Glomerular endothelial cell (primary cell): Measurements from ENCODE around the gene NR3C2. TPM values are rescaled to one million over a fixed set of nuclear protein-coding genes. Genes with fewer than 3 reads are reported as not detected.

Experiments
- DNase-seq: peaks from one replicate; pipeline ENCODE4 v3.0.0-alpha.2; 2011; ENCODE audit warnings: low read depth, low spot score; ENCODE audit errors: extremely low read depth
- total RNA-seq: library from RNA; depleted of rRNA; stranded (reverse); fragments of >200 nt; gene quantifications from 2 replicates; pipeline ENCODE4 v1.2.3, GENCODE V29; 2015

NR3C2 gene
- total RNA-seq, 1 donor from 2014 or later, result 5.2 TPM

DNA sequence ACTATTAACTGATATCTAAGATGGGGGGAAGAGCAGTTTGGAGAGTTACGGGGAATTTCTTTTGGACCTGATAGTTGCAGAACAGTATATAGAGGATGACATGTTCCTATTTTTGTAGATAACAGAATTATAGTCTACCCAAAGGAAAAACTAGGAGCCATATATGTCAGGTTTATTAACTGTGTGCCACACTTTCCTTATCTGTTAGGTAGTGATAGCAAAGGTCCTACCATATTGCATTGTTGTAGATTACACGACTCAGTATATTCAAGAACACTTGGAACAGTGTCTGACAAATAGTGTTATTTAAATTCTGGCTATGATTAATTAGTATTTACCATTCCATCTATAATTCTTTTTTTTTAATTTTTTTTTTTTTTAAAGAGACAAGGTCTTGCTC, 175.3 kb downstream of the NR3C2 start:
- DNase-seq, result no peak

DNA sequence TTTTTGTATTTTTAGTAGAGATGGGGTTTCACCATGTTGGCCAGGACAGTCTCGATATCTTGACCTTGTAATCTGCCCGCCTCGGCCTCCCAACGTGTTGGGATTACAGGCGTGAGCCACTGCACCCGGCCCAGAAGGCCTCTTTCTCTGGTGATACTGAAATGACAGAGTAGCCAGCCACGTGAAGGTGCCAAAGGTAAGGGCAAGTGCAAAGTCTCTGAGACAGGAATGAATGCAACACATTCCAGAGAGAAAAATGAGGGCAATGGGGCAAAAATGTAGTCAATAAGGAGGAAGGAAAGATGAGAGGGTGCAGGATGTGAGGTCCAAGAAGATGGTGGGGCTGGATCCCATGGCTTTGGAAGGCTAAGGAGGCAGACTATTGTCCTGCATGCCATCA, 176.0 kb downstream of the NR3C2 start:
- no peak for DNase-seq

- DNase-seq, result no peak
These were observed 176.6 kb downstream of the NR3C2 start for GRCh38 chr4:148265627-148266026.

GRCh38 chr4:148263802-148264201, 178.4 kb downstream of the NR3C2 start:
- DNase-seq, result no peak

GRCh38 chr4:148263127-148263526, 179.1 kb downstream of the NR3C2 start:
- DNase-seq, result no peak

DNA sequence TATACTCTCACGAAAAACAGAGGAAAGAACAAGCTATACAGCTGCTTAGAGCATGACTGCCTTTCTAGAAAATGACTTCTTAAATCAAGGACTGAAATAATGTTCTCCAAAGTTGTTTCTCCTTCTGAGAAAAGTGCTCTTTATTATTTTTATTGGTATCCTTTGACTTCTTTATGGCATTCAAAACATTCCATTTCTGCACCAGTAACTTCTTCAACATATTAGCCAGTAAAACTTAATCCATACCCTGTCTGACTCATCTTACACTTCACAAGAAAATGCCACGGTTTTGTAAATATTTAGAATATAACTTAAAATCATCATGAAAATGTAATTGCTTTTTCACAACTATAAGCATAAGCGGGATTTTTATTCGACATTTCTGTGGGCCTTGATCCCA, 180.4 kb downstream of the NR3C2 start:
- DNase-seq, result no peak

DNA sequence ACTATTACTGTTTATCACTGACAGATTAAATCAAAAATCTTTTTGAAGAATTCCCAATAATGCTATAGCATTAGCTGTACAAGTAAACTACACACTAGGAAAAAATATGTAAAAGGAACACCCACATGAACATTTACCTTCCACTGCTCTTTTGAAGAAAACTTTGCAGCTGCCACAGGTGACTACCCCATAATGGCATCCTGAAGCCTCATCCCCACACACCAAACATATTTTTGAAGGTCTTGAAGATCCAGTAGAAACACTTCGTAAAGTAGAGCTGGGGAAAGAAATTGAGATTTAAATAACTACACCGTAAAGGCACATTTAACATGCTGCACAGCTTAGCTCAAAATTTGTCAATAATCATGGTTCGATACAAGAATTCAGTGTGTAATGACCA, 182.4 kb downstream of the NR3C2 start:
- DNase-seq, result no peak

GRCh38 chr4:148258535-148258934, 183.7 kb downstream of the NR3C2 start:
- no peak for DNase-seq

DNA sequence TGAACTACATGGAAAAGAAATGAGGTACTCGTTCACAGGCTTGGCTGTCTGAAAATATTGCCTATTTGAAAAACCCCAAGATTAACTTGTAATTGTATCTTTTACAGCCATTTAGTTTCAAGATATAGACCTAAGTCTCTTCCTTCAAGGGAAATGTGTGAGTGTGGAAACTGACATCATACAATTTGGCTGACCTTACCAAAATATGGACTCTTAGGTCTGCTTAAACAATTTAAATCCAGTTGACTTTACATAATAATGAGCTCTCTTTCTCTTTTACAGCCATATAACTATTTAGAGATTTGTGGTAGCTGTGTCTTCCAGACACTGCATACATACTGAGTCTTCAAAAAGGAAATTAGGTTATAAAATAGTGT, 186.9 kb downstream of the NR3C2 start:
- no peak for DNase-seq

DNA sequence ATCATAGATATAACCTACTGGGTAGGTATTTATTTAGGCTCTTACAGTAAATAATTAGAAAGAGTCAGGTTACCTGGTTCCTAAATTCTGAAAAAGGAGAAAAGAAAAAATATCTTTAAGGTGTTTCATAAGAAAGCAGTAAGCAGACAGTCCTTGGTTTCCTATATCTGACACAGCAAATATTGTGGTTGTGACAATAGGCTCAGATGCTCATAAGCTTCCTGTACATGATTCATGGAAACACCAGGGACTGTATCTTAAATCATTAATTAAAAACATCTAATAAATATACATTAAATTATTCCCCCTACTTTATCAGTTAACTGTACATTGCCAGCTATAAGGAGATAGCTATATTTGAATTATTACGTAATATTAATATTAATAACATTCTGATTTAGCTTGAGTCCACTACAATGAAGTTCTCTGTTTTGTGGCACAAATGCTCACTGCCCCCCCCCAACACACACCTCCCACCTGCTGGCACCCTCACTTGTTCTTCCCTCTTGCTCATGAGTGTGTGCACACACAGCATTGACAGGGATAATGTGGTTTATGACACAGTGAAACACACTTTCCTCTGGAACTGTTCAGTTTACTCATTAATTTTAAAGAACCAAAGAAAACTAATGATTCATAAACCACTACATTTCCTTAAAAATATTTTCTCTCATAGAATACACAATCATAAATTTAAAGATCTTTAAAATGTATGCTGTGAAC, 187.4 kb downstream of the NR3C2 start:
- no peak for DNase-seq

DNA sequence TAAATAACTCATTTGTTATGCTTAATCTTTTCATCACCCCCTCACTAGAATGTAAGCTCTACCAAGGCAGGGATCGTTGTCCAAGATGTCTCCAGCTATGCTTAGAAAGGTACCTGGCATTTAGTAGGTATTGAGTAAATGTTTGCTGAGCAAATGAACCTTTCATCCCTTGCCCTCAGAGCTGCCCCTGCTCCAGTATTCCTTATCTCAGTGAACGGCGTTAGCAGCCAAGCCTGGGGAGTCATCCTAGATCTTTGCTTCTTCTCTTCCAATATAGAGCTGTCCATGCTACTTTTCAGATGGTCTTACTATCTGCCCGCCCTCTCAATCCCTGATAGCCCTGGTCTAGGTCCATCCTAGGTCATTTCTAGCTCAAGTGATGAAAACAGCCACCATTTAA, 188.4 kb downstream of the NR3C2 start:
- DNase-seq, result no peak

GRCh38 chr4:148248824-148249223, 193.4 kb downstream of the NR3C2 start:
- DNase-seq, result no peak

GRCh38 chr4:148245015-148245414, 197.2 kb downstream of the NR3C2 start:
- no peak for DNase-seq

GRCh38 chr4:148243837-148244236, 198.4 kb downstream of the NR3C2 start:
- no peak for DNase-seq

DNA sequence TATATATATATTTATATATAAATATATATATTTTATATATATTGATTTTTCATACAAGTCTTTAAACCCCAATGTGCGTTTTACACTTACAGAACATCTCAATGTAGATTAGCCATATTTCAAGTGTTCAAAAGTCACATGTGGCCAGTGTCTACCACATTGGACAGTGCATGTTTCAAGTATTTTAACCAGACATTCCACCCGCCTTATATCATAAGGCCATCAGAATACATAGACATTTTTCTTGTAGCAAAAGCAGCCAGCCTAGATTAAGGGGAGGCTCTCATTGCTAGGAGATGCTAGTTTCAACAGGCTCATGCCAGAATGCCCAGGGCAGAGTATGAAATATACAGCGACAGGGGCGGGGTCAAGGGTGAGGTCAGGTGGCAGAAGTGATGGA, 202.0 kb downstream of the NR3C2 start:
- DNase-seq, result no peak

- DNase-seq, result no peak
These were observed 202.7 kb downstream of the NR3C2 start for GRCh38 chr4:148239494-148239985.

DNA sequence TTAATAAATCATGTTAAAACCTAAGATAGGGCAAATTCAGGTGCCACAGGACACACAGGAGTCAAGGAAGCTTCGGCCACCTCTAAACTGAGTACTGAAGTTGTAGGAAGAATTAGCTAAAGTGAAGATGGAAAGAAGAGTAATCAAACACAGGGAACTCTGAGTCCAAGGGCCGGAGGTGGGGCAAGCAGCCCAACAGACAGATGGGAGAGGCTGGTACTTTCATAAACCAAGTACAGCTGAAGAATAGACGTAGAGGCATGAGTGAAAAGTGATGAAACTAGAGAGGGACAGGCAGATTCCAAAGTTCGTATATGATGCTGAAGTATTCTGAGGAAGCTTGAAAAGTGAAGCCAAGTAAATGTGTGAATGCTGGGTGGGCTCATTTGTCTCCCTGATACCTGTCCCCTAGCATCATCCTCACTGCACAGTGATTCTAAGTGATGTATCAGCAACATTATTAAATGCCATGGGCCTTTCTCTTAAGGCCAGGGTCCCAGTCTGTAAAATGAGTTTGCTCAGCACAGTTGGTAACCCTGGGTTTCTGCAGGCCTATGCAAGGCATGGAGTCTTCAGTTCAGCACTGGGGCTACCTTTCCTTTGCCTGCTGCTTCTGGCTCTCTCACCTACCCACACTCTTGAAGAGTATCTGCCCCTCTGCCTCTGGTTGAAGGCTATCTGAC, 203.3 kb downstream of the NR3C2 start:
- no peak for DNase-seq

DNA sequence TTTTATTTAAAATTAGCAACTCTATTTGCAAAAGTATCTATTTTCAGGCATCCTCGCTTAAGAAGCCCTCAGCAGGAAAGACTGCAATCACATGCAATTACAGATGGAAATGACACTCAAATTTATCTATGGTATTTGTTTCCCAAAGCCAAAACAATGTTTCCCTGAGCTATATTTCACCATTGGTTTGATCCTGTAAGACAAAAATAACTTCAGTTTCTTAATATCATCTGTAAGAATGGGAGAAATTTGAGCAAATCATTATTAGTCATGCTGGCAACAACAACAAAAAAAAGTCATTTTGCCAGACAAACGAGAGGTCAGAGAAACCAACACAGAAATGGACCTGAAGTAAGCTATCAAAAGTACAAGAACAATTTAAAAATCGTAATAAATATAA, 204.1 kb downstream of the NR3C2 start:
- DNase-seq, result no peak

DNA sequence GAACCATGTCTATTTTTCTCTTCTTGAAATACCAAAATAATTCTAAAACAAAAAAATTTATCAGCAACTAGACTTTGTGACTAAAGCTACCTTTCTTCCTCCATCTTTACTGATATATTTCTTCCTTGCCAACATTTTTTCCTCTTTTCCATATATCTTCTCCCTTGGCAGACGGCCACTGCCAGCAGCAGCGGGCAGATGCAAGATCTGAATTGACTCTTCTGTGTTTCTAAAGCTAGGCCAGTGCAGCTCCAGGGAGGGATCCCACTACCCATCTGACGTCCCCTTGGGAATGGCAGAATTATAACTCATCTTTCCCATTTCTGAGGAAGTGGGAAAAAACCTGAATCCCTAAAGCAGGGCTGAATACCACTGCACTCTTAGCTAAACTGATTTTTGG, 206.4 kb downstream of the NR3C2 start:
- no peak for DNase-seq

GRCh38 chr4:148229798-148230197, 212.4 kb downstream of the NR3C2 start:
- DNase-seq, result no peak

- no peak for DNase-seq
These were observed 213.2 kb downstream of the NR3C2 start for GRCh38 chr4:148229028-148229427.

GRCh38 chr4:148227147-148227546, 215.1 kb downstream of the NR3C2 start:
- no peak for DNase-seq
